MM.1S (cell line): ENCODE data around the gene PAOX.

Experiments
- EZH2phosphoT487 ChIP-seq: fragments of 300-600 bp; sonication (generic); IDR thresholded peaks from 2 replicates; pipeline ENCODE4 v1.6.1; 2018; ENCODE audit warnings: antibody characterized with exemption, low read length
- TF ChIP-seq, protein P1 (sequence below): fragments of 300-600 bp; sonication (generic); IDR thresholded peaks from 2 replicates; pipeline ENCODE4 v1.5.1; 2016; ENCODE audit warnings: antibody characterized with exemption, low read length, mixed read lengths

DNA sequence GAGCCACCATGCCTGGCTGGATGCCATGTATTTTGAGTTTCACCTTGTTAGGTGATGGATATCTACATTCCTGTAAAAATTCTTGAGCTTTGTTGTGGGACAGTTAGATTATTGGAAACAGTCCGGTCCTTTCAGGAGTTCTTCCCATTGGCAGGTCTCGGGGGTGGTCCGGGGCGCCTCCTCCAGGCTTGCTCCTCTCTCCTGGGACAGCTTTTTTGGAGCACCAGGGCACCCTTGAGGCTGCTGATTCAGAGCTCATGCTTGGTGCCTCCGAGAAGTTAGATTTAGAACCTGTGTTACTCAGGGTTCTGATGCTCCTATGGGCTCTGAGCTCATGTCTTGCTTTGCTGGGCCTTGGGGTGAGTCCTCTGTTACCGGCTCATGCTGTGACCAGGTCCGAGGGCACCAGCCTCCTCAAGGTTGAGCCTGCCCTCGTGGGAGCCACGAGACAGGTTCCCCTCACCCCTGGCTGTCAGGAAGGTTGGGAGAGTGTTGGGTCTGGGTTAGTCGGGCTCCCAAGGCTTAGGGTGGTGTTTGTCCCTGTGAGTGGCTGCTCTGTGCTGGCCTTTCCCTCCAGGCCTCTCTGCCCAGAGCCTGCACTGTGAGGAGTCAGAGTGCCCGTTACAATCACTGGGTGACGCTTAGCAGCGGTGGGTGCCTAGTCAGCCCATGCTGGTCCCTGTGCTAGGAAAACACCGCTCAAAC, 39.4 kb downstream of the PAOX start:
- TF ChIP-seq EZH2phosphoT487 = no peak
- TF ChIP-seq, protein P1, sequence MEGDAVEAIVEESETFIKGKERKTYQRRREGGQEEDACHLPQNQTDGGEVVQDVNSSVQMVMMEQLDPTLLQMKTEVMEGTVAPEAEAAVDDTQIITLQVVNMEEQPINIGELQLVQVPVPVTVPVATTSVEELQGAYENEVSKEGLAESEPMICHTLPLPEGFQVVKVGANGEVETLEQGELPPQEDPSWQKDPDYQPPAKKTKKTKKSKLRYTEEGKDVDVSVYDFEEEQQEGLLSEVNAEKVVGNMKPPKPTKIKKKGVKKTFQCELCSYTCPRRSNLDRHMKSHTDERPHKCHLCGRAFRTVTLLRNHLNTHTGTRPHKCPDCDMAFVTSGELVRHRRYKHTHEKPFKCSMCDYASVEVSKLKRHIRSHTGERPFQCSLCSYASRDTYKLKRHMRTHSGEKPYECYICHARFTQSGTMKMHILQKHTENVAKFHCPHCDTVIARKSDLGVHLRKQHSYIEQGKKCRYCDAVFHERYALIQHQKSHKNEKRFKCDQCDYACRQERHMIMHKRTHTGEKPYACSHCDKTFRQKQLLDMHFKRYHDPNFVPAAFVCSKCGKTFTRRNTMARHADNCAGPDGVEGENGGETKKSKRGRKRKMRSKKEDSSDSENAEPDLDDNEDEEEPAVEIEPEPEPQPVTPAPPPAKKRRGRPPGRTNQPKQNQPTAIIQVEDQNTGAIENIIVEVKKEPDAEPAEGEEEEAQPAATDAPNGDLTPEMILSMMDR = no peak
